HEK293T (cell line): ENCODE measurements around the gene KCNK18.

Experiments used
- CTBP1 ChIP-seq: fragments of 450-650 bp; IDR thresholded peaks from 2 replicates; pipeline ENCODE4 v1.6.1; 2016; ENCODE audit warnings: borderline replicate concordance
- SP1 ChIP-seq: fragments of 450-650 bp; IDR thresholded peaks from 2 replicates; pipeline ENCODE4 v1.6.1; 2017
- SUZ12 ChIP-seq: fragments of 450-650 bp; IDR thresholded peaks from 2 replicates; pipeline ENCODE4 v1.6.1; 2016; ENCODE audit warnings: mild to moderate bottlenecking

GRCh38 chr10:117184296-117184695, 13.0 kb upstream of the KCNK18 start:
- TF ChIP-seq SUZ12 (no peak), CTBP1 (no peak), SP1 (no peak)
